Nephron progenitor cell (in vitro differentiated cells): ENCODE results near the gene SIGLEC10.

ENCODE experiments used
- DNase-seq: peaks from one replicate; pipeline ENCODE4 v3.0.0; 2021
- H3K27ac Mint-ChIP-seq: 2 replicates; pipeline ENCODE4 v1.8.0; 2021; ENCODE audit warnings: mild to moderate bottlenecking, moderate library complexity, mixed read lengths
- H3K27me3 Mint-ChIP-seq: 2 replicates; pipeline ENCODE4 v1.8.0; 2021; ENCODE audit warnings: mild to moderate bottlenecking, low read depth, mixed read lengths; ENCODE audit not compliant: poor library complexity
- H3K36me3 Mint-ChIP-seq: 2 replicates; pipeline ENCODE4 v1.8.0; 2021; ENCODE audit warnings: low read depth, mixed read lengths
- H3K4me1 Mint-ChIP-seq: 2 replicates; pipeline ENCODE4 v1.8.0; 2021; ENCODE audit warnings: mixed read lengths
- H3K4me3 Mint-ChIP-seq: 2 replicates; pipeline ENCODE4 v1.8.0; 2021; ENCODE audit warnings: mild to moderate bottlenecking, moderate library complexity, mixed read lengths
- H3K9me3 Mint-ChIP-seq: 2 replicates; pipeline ENCODE4 v1.8.0; 2021; ENCODE audit warnings: mild to moderate bottlenecking, moderate library complexity, mixed read lengths
- CTCF ChIP-seq: fragments of 200-600 bp; sonication (generic); IDR thresholded peaks from 2 replicates; pipeline ENCODE4 v1.5.0; 2021; ENCODE audit warnings: antibody characterized with exemption

The SIGLEC10 gene

GRCh38 chr19:51389143-51389542 is 28.3 kb downstream of the SIGLEC10 start:
- peaks cover 54% of the 10 kb centered on the region for H3K4me1 Mint-ChIP-seq
- peaks cover 3% of the 10 kb centered on the region for H3K27me3 Mint-ChIP-seq
- H3K27ac Mint-ChIP-seq: no peak overlapping the region
- H3K4me3 Mint-ChIP-seq: no peak overlapping the region
- H3K9me3 Mint-ChIP-seq: no peaks in the 10 kb centered on the region
- H3K36me3 Mint-ChIP-seq: no peaks in the 10 kb centered on the region
- no peak for DNase-seq
- TF ChIP-seq CTCF: no peak

GRCh38 chr19:51387924-51388389 is 29.5 kb downstream of the SIGLEC10 start, which contains the start of gene LIM2:
LIM2 (minus strand) TSS chr19:51387974; CDS start chr19:51387443, 531 bp downstream.
- H3K27me3 Mint-ChIP-seq: peaks cover 3% of the 10 kb centered on the region
- peaks cover 49% of the 10 kb centered on the region for H3K4me1 Mint-ChIP-seq
- peak within 1 kb of the TSS; percentile 7 for H3K4me3 Mint-ChIP-seq
- TF ChIP-seq CTCF: no peak
- DNase-seq: peak; percentile 62
- H3K9me3 Mint-ChIP-seq: no peaks in the 10 kb centered on the region
- H3K27ac Mint-ChIP-seq: peak within 1 kb of the TSS; percentile 89
- no peaks in the 10 kb centered on the region for H3K36me3 Mint-ChIP-seq

- Mint-ChIP-seq H3K9me3 (peaks cover 8% of the 10 kb centered on the region), H3K27me3 (peaks cover 3% of the 10 kb centered on the region), H3K4me1 (peaks cover 49% of the 10 kb centered on the region), H3K4me3 (no peak overlapping the region), H3K36me3 (no peaks in the 10 kb centered on the region), H3K27ac (no peak overlapping the region)
- DNase-seq: no peak
- TF ChIP-seq CTCF: no peak
Observed at GRCh38 chr19:51386882-51387520, 30.4 kb downstream of the SIGLEC10 start.

GRCh38 chr19:51382004-51382403 is 35.4 kb downstream of the SIGLEC10 start:
- peaks cover 23% of the 10 kb centered on the region for H3K9me3 Mint-ChIP-seq

GRCh38 chr19:51380379-51380778 is 37.1 kb downstream of the SIGLEC10 start:
- no peak overlapping the region for H3K27ac Mint-ChIP-seq
- H3K9me3 Mint-ChIP-seq: peaks cover 23% of the 10 kb centered on the region
- no peak overlapping the region for H3K4me3 Mint-ChIP-seq
- no peak for DNase-seq
- TF ChIP-seq CTCF: no peak
- H3K27me3 Mint-ChIP-seq: peaks cover 4% of the 10 kb centered on the region
- H3K4me1 Mint-ChIP-seq: peaks cover 8% of the 10 kb centered on the region
- no peaks in the 10 kb centered on the region for H3K36me3 Mint-ChIP-seq

More at GRCh38 chr19:51382004-51382403, 35.4 kb downstream of the SIGLEC10 start:
- no peaks in the 10 kb centered on the region for H3K36me3 Mint-ChIP-seq
- H3K27ac Mint-ChIP-seq: no peak overlapping the region
- no peak for DNase-seq
- no peak for TF ChIP-seq CTCF
- peaks cover 15% of the 10 kb centered on the region for H3K4me1 Mint-ChIP-seq
- H3K4me3 Mint-ChIP-seq: no peak overlapping the region
- H3K27me3 Mint-ChIP-seq: peaks cover 6% of the 10 kb centered on the region

- H3K4me1 Mint-ChIP-seq: peaks cover 17% of the 10 kb centered on the region
- H3K9me3 Mint-ChIP-seq: peaks cover 20% of the 10 kb centered on the region
- H3K4me3 Mint-ChIP-seq: no peak overlapping the region
- H3K27ac Mint-ChIP-seq: no peak overlapping the region
- H3K27me3 Mint-ChIP-seq: peaks cover 12% of the 10 kb centered on the region
- H3K36me3 Mint-ChIP-seq: no peaks in the 10 kb centered on the region
- no peak for DNase-seq
- TF ChIP-seq CTCF: no peak
Observed at GRCh38 chr19:51377422-51377821, 40.0 kb downstream of the SIGLEC10 start.
